PFSK-1 (cell line): ENCODE measurements around the gene TJP2.

Experiments used
- REST ChIP-seq, 2 experiments: IDR thresholded peaks; 2 replicates each; pipeline versions ENCODE4 v1.6.1 to v1.8.0; 2011 to 2012; ENCODE audit warnings: low read depth in 2 of 2, low read length in 2 of 2, control low read depth in 1 of 2, inconsistent platforms in 1 of 2, mild to moderate bottlenecking in 1 of 2, moderate library complexity in 1 of 2; ENCODE audit not compliant: insufficient read depth in 1 of 2
- SIN3A ChIP-seq: IDR thresholded peaks from 2 replicates; pipeline ENCODE4 v1.6.1; 2012; ENCODE audit warnings: mild to moderate bottlenecking, low read length, moderate library complexity, borderline replicate concordance; ENCODE audit not compliant: insufficient read depth
- TAF1 ChIP-seq: IDR thresholded peaks from 2 replicates; pipeline ENCODE4 v1.6.1; 2012; ENCODE audit warnings: low read length, control low read depth, borderline replicate concordance; ENCODE audit not compliant: insufficient read depth

GRCh38 chr9:69207503-69207902, 33.4 kb downstream of the TJP2 start:
- no peak for TF ChIP-seq TAF1
- TF ChIP-seq REST (IDR thresholded peaks at IDR 0.05; ENCODE audit: insufficient read depth in 1 of 2, low read depth in 2 of 2, low read length in 2 of 2): no peak
- TF ChIP-seq SIN3A: no peak
